COLO668 (cell line): ENCODE measurements around the gene EGFL7.

Experiments used
- DNase-seq: peaks from one replicate; lab custom pipeline; 2025; ENCODE audit not compliant: unreplicated experiment; lab: John Stamatoyannopoulos, UW

EGFL7 gene

GRCh38 chr9:136662656-136663581 lies at the start of gene EGFL7:
Gene EGFL7, plus strand, starts transcription at chr9:136662916. Its CDS starts 5,367 bp downstream, at chr9:136668283.
- DNase-seq = no peak

- no peak for DNase-seq
Measured at GRCh38 chr9:136613824-136614371, 48.8 kb upstream of the EGFL7 start.

- no peak for DNase-seq
Measured at GRCh38 chr9:136614372-136614922, 48.3 kb upstream of the EGFL7 start.

GRCh38 chr9:136614967-136615623 lies 47.6 kb upstream of the EGFL7 start:
- DNase-seq = no peak

- no peak for DNase-seq
Measured at GRCh38 chr9:136615631-136616306, 46.9 kb upstream of the EGFL7 start.

- DNase-seq = no peak
Measured at GRCh38 chr9:136616307-136616635, 46.4 kb upstream of the EGFL7 start.

- DNase-seq = no peak
Measured at GRCh38 chr9:136616948-136617695, 45.6 kb upstream of the EGFL7 start.

- DNase-seq = peak; percentile 75
Measured at GRCh38 chr9:136617746-136618579, 44.8 kb upstream of the EGFL7 start.

GRCh38 chr9:136618580-136619547 lies 43.9 kb upstream of the EGFL7 start:
- DNase-seq = no peak

GRCh38 chr9:136619742-136620440 lies 42.8 kb upstream of the EGFL7 start:
- DNase-seq = no peak

- no peak for DNase-seq
Measured at GRCh38 chr9:136620441-136621018, 42.2 kb upstream of the EGFL7 start.

- no peak for DNase-seq
Measured at GRCh38 chr9:136621019-136621733, 41.5 kb upstream of the EGFL7 start.

- no peak for DNase-seq
Measured at GRCh38 chr9:136621734-136622093, 41.0 kb upstream of the EGFL7 start.

- no peak for DNase-seq
Measured at GRCh38 chr9:136622538-136622948, 40.2 kb upstream of the EGFL7 start.

GRCh38 chr9:136623016-136623841 lies 39.5 kb upstream of the EGFL7 start:
- no peak for DNase-seq

- peak; percentile 71 for DNase-seq
Measured at GRCh38 chr9:136623842-136624183, 38.9 kb upstream of the EGFL7 start.
